Neural cell (in vitro differentiated cells): Measurements from ENCODE around the gene HEATR1.

Experiments used
- CTCF ChIP-seq: fragments of 450-650 bp; IDR thresholded peaks from 2 replicates; pipeline ENCODE4 v1.5.1; 2014; ENCODE audit warnings: antibody characterized with exemption, mild to moderate bottlenecking, moderate library complexity; ENCODE audit not compliant: poor library complexity, severe bottlenecking
- EZH2 ChIP-seq: fragments of 200-600, 300-800 bp; shearing (Covaris generic), sonication (generic); IDR thresholded peaks from 2 replicates; pipeline ENCODE4 v1.6.1; 2014; ENCODE audit warnings: antibody characterized with exemption, low read length, borderline replicate concordance, mild to moderate bottlenecking; ENCODE audit not compliant: insufficient read depth, poor library complexity, severe bottlenecking

- TF ChIP-seq EZH2, result no peak
- TF ChIP-seq CTCF, result no peak
These were observed 53.1 kb downstream of the HEATR1 start for GRCh38 chr1:236550961-236551851.
